ENCODE results near the gene RAD17.
A peak's percentile ranks its signal among the peaks of the same experiment; 100 is the strongest.
"Not testable (repeated sequence)": the region's sequence is repeated elsewhere in the genome, so short reads cannot be mapped to it uniquely, and the experiment has no call there.

The RAD17 gene

DNA sequence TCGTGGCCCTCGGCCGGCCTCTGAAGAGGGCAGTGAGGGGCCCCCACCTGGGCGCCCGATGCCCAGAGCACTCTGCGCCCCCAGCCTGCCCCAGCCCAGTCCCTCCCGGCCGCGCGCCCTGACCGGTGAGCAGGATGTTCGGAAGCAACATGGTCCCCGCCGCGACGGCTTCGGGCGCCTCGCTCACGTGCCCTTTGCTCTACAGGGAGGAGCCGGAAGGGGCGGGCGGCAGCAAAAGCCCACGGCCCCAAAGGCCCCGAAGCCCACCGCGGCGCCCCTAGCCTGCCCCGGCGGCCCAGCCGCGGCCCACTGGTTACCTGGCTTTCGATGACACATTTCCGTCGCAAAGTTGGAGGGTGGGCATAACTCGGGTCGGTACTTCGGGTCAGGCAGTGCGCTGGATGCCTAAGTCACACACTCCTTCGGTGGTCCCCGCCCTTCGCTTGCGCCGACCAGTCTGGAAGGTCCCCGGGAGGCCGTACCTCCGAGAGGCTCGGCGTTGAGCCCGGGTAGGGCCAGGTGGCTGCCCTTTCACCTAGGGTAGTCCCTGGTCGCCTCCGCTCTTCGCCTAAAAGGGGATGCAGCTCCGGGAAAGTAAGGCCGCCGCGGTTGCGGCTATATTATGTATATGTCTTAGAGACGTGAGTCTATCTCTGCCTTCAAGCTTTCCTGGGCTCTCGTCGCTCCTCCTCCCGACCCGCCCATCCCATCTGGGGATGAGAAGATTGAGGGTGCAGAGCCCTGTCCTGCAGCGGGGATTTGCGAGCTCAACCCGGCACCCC is at the start of gene RAD17, which contains the start of the genes AK6 and TAF9:
TSS of gene RAD17 (plus strand) at position 479 of the 782 bp plus-strand sequence. CDS start 2,391 bp downstream, outside the sequence.
TSS of gene AK6 (minus strand) at position 181 of the 782 bp plus-strand sequence. CDS start at position 151, 30 bp downstream.
TSS of gene TAF9 (minus strand) at position 181 of the 782 bp plus-strand sequence. CDS start 3,783 bp downstream, outside the sequence.
- peak; percentile 95 for DNase-seq (ENCODE audit: low spot score)

DNA sequence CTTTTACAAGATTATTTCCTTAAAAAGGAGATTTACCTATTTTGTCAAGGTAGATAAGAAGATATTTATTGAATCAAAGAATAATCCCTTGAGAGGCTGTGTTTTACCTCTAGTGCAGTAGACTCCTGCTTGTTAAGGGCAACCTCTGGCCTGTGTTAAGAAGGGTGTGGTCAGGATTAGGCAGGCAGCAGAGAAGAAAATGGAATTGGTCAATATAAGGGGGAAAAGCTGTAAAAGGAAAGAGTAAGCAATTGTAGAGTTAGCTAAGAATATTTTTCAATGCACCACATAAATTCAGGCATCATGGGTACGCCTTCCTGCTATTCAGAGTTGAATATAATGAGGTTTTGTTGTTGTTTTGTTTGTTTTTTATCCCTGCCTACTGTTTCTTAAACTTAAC is 43.3 kb upstream of the RAD17 start:
- no peak for DNase-seq (ENCODE audit: low spot score)

DNA sequence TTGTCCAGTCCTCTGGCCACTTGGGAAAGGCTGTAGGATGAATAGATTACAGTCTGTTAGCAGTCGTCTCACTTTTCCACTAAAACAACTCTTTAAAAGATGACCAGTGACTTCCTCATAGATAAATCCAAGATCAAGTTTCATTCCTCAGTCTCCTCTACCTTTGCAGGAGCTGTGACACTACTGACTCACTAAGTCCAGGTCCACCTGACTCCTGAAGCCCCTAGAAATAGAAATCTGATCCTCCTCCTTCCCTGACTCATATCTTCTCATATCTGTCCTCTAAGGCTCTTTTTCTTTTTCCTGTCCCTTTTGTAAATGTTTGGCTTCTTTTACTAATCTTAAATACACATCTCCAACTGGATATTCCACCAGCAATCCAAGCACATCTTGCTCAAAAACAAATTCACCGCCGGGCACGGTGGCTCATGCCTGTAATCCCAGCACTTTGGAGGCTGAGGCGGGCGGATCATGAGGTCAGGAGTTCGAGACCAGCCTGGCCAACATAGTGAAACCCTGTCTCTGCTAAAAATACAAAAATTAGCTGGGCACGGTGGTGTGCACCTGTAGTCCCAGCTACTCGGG is 39.6 kb upstream of the RAD17 start:
- DNase-seq (ENCODE audit: low spot score): no peak

DNA sequence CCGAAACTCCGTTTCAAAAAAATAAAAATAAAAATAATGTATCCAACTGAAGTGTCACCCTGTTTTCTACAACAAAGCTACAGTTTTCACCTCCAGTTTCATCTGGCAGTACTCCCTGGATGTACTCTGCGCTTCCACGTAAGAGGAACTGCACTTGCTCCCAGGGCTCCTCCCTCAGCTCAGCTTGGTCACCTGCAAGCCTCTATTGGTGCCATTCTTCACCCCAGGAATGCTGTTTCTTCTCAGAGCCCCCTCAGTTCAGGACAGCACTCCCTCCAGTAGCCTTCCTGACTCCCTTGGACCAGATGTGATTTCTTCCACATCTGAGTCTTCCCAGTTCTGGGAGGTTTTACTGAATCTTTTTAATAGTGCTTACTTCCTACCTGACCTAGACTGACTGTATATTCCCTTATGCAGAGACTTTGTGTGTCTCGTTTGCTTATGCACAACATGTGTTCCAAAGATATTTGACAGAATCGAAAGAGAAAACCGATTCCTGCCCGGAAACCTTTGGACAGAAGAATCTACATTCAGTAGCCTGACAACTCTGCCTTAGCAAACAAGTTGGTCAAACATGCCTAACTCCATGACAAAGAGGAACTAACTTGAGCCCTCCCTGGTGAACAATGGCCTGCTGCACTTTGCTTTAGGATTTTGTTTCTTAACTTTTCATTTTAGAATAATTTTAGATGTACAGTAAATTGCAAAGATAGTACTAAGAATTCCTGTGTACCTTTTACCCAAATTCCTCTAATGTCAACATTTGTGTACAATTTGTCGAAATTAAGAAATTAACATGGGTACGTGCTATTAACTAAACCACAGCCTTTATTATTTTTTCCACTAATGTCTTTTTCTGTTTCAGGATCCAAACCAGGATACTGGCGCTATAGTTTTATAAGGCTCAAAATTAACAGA is 37.8 kb upstream of the RAD17 start:
- DNase-seq (ENCODE audit: low spot score): no peak

GRCh38 chr5:69333668-69334315 is 35.8 kb upstream of the RAD17 start:
- DNase-seq (ENCODE audit: low spot score): not testable (repeated sequence)

- DNase-seq (ENCODE audit: low spot score): peak; percentile 86
Measured at GRCh38 chr5:69334793-69335268, 34.8 kb upstream of the RAD17 start.

GRCh38 chr5:69335341-69335935 is 34.2 kb upstream of the RAD17 start:
- DNase-seq (ENCODE audit: low spot score): no peak

DNA sequence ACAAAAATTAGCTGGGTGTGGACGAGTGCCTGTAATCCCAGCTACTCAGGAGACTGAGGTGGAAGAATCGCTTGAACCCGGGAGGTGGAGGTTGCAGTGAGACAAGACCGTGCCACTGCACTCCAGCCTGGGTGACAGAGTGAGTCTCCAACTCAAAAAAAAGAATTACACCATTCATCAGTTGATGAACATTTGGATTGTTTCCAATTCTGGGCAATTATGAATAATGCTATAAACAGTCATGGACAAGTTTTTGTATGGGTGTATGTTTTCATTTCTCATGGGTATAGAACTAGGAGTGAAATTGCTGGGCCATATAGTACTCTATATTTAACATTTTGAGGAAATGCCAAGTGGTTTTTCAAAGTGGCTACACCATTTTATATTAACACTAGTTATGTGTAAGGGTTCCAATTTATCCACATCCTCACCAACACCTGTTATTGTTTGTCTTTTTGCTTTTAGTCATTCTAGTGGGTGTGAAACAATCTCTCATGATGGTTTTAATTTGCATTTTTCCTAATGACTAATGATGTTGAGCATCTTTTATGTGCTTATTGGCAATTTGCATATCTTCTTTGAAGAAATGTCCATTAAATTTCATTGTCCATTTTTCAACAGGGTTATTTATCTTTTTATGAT is 28.0 kb upstream of the RAD17 start:
- no peak for DNase-seq (ENCODE audit: low spot score)

DNA sequence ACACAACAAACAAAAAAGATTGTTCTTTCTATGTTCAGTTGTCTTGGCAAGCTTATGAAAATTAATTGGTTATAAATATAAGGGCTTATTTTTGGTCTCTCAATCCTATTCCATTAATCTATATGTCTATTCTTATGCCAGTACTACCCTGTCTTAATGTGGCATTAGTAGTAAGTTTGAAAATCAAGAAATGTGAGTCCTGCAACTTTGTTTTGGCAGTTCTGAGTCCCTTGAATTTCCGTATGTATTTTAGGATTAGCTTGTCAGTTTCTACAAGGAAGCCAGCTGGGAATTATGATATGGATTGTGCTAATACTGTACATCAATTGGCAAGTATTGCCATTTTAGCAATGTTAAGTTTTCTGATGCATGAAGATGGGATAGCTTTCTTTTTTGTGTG is 26.5 kb upstream of the RAD17 start:
- no peak for DNase-seq (ENCODE audit: low spot score)

- no peak for DNase-seq (ENCODE audit: low spot score)
Measured at GRCh38 chr5:69350664-69351063, 19.0 kb upstream of the RAD17 start.

DNA sequence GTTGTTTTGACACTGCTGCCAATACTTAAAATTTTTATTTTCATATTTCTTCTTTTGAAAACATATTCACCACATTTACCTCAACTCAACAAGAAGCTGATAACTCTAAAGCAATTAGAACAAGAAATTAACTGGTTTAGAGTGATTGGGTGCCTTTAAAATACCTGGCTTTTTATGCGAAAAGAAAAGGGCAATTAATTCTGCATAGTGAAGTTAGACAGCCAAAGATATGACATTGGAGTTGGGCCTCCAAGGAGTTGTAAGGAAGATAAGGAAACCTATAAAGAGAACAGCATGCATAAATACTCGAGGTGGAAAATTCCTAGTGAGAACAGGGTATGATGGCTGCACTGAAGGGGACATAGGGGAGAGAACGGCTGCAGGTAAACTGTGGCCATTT is 9.9 kb upstream of the RAD17 start:
- no peak for DNase-seq (ENCODE audit: low spot score)

- DNase-seq (ENCODE audit: low spot score): no peak
Measured at GRCh38 chr5:69360442-69360841, 9.2 kb upstream of the RAD17 start.

- no peak for DNase-seq (ENCODE audit: low spot score)
Measured at GRCh38 chr5:69364414-69364813, 5.2 kb upstream of the RAD17 start.

- DNase-seq (ENCODE audit: low spot score): no peak
Measured at GRCh38 chr5:69364850-69365249, 4.8 kb upstream of the RAD17 start.

- DNase-seq (ENCODE audit: low spot score): no peak
Measured at GRCh38 chr5:69367697-69368279, 1.8 kb upstream of the RAD17 start.

GRCh38 chr5:69368458-69369339 is 919 bp upstream of the RAD17 start:
- DNase-seq (ENCODE audit: low spot score): no peak

DNA sequence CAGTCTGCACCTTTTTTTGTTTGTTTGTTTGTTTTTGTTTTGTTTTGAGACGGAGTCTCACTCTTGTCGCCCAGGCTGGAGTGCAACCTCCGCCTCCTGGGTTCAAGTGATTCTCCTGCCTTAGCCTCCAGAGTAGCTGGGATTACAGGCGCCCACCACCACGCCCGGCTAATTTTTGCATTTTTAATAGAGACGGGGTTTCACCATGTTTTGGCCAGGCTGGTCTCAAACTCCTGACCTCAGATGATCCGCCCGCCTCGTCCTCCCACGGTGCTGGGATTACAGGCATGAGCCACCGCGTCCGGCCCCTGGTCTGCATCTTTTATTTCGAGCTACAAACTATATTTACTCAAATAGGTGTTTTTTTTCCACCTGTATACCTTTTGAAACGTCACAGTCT is 717 bp downstream of the RAD17 start:
- DNase-seq (ENCODE audit: low spot score): not testable (repeated sequence)

DNA sequence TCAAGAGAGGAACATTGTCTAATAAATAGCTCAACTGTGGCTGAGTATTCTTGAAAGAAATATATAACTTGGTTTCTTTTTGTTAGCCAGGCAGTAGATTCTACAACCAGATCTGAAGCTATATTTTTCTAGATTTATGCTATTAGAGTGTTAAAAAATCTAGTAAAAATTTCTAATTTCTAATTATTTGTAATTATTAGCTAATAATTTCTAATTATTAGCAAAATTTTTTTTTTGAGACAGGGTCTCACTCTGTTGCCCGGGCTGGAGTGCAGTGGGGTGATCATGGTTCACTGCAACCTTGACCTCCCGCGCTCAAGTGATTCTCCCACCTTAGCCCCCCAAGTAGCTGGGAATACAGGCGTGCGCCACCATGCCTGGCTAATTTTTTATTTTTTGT is 2.8 kb downstream of the RAD17 start:
- no peak for DNase-seq (ENCODE audit: low spot score)

GRCh38 chr5:69374911-69375446 is 5.4 kb downstream of the RAD17 start:
- no peak for DNase-seq (ENCODE audit: low spot score)
